ENCODE data around the gene RNF166. TPM values are rescaled to one million over a fixed set of nuclear protein-coding genes. Genes with fewer than 3 reads are reported as not detected.

RNF166 gene
- polyA plus RNA-seq, 3 donors = 99.3 to 255 (median 120) TPM

- no peak for DNase-seq
- Histone ChIP-seq H3K9me3 (replicated peaks in 1 of 2; ENCODE audit: control insufficient read depth in 1 of 2, insufficient read depth in 1 of 2, low read length in 2 of 2) (no peaks in the 10 kb centered on the region), H3K27me3 (ENCODE audit: control insufficient read depth in 2 of 2, insufficient read depth in 2 of 2, low read length in 2 of 2) (no peaks in the 10 kb centered on the region), H2AFZ (ENCODE audit: insufficient read depth, low read depth, low read length, poor library complexity, severe bottlenecking) (no peak overlapping the region), H3K79me2 (ENCODE audit: insufficient read depth, low read length) (no peaks in the 10 kb centered on the region), H3K4me3 (replicated peaks in 1 of 3; ENCODE audit: low read depth in 2 of 3, low read length in 3 of 3) (no peak overlapping the region), H3K36me3 (replicated peaks in 1 of 2; ENCODE audit: control insufficient read depth in 1 of 2, insufficient read depth in 2 of 2, low read length in 2 of 2) (peaks cover 38% of the 10 kb centered on the region in 2 donors), H3K9ac (ENCODE audit: insufficient read depth, low read length, poor library complexity, severe bottlenecking) (no peak overlapping the region), H3K27ac (ENCODE audit: low read depth in 1 of 2, low read length in 2 of 2) (no peak overlapping the region), H4K20me1 (ENCODE audit: insufficient read depth, low read length) (peaks cover 7% of the 10 kb centered on the region), H3K4me1 (ENCODE audit: control insufficient read depth in 1 of 2, insufficient read depth in 2 of 2, low read length in 2 of 2) (peaks cover 18 to 20% of the 10 kb centered on the region in 2 donors), H3K4me2 (replicated peaks; ENCODE audit: extremely low read depth, low read length, poor library complexity, severe bottlenecking) (no peak overlapping the region)
- 95% methylated on average over 19 of the region's 22 CpGs for WGBS (ENCODE audit: insufficient coverage)
- Mint-ChIP-seq H3K4me3 (no peak overlapping the region), H3K9me3 (no peaks in the 10 kb centered on the region), H3K27ac (no peak overlapping the region), H3K4me1 (peaks cover 16% of the 10 kb centered on the region), H3K27me3 (ENCODE audit: low read depth in 3 of 3) (no peaks in the 10 kb centered on the region), H3K36me3 (peaks cover 32 to 62% of the 10 kb centered on the region in 2 donors)
- intact Hi-C loops (cut with micrococcal nuclease) = no loop called here
- no peak for TF ChIP-seq CTCF (IDR thresholded peaks at IDR 0.05)
These were observed 29.5 kb downstream of the RNF166 start for GRCh38 chr16:88676502-88677242.

GRCh38 chr16:88673716-88674379 lies 32.4 kb downstream of the RNF166 start:
- peaks cover 0 to 5% (median 2%) of the 10 kb centered on the region in 3 donors for H3K27me3 Mint-ChIP-seq (ENCODE audit: low read depth in 3 of 3)
- 95% methylated on average over 9 of the region's 19 CpGs for WGBS (ENCODE audit: insufficient coverage)
- H3K9ac ChIP-seq (ENCODE audit: insufficient read depth, low read length, poor library complexity, severe bottlenecking) = no peak overlapping the region
- no peaks in the 10 kb centered on the region for H3K4me1 ChIP-seq (ENCODE audit: control insufficient read depth in 1 of 2, insufficient read depth in 2 of 2, low read length in 2 of 2)
- H3K9me3 Mint-ChIP-seq = peaks cover 0 to 2% (median 0%) of the 10 kb centered on the region in 7 donors
- H3K27ac Mint-ChIP-seq = peak overlapping the region in 1 of 7 donors; percentile 36
- H3K4me2 ChIP-seq (replicated peaks; ENCODE audit: extremely low read depth, low read length, poor library complexity, severe bottlenecking) = no peak overlapping the region
- H2AFZ ChIP-seq (ENCODE audit: insufficient read depth, low read depth, low read length, poor library complexity, severe bottlenecking) = no peak overlapping the region
- peaks cover 22 to 45% of the 10 kb centered on the region in 2 donors for H3K36me3 Mint-ChIP-seq
- H3K79me2 ChIP-seq (ENCODE audit: insufficient read depth, low read length) = no peaks in the 10 kb centered on the region
- no peak for DNase-seq
- H3K4me3 Mint-ChIP-seq = no peak overlapping the region
- no peaks in the 10 kb centered on the region for H3K9me3 ChIP-seq (replicated peaks in 1 of 2; ENCODE audit: control insufficient read depth in 1 of 2, insufficient read depth in 1 of 2, low read length in 2 of 2)
- TF ChIP-seq CTCF (IDR thresholded peaks at IDR 0.05) = no peak
- peaks cover 7% of the 10 kb centered on the region for H4K20me1 ChIP-seq (ENCODE audit: insufficient read depth, low read length)
- intact Hi-C loops (cut with micrococcal nuclease) = no loop called here
- peaks cover 26 to 33% of the 10 kb centered on the region in 2 donors for H3K36me3 ChIP-seq (replicated peaks in 1 of 2; ENCODE audit: control insufficient read depth in 1 of 2, insufficient read depth in 2 of 2, low read length in 2 of 2)
- H3K27me3 ChIP-seq (ENCODE audit: control insufficient read depth in 2 of 2, insufficient read depth in 2 of 2, low read length in 2 of 2) = no peaks in the 10 kb centered on the region
- H3K4me3 ChIP-seq (replicated peaks in 1 of 3; ENCODE audit: low read depth in 2 of 3, low read length in 3 of 3) = no peak overlapping the region
- no peaks in the 10 kb centered on the region for H3K4me1 Mint-ChIP-seq
- no peak overlapping the region for H3K27ac ChIP-seq (ENCODE audit: low read depth in 1 of 2, low read length in 2 of 2)

Measured in CD14-positive monocyte (primary cell).